LNCaP clone FGC (cell line): Measurements from ENCODE around the gene VSIG10L.

Experiments used
- DNase-seq: peaks from one replicate; pipeline ENCODE4 v3.0.0-alpha.2; 2011; ENCODE audit warnings: low read depth
- H3K4me3 ChIP-seq: 2 replicates; pipeline ENCODE4 v1.5.1; 2011; ENCODE audit warnings: mild to moderate bottlenecking, low read depth, low read length, control low read depth
- TF ChIP-seq, protein P1 (sequence below): IDR thresholded peaks from 2 replicates; pipeline ENCODE4 v1.5.1; 2012; ENCODE audit warnings: mild to moderate bottlenecking; ENCODE audit not compliant: control insufficient read depth, insufficient read depth; ENCODE audit errors: extremely low read depth

Gene VSIG10L

DNA sequence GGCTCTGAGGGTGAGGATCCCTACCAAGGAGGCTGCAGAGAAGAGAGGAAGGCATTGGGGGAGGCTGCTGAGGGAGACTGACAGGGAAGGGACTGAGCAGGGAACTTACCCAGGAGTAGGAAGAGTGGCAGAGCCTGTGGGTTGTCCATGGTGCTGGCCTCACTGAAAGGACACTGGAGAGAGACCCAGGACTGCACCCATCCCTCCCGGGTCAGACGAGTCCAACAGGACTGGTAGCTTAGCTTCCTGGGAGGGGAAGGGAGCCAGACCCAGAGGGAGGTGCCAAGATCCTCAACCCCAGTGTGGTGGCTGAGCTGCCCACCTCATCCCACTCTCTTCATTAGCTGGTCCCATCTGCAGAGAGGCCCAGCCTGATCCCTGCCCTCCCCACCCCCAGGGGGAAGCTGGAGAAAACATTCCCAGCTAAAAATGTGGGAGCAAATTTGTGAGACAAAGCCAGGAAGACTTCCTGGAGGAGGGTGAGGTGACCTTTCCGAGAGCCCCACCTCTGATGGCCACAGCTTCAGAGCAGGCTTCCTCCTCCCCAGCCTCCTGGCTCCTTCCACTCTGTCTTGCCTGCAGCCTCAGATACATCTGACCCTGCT is at the start of gene VSIG10L:
VSIG10L (minus strand) TSS at position 164 of the 605 bp plus-strand sequence; CDS start at position 149, 15 bp downstream.
- no peak for DNase-seq

DNA sequence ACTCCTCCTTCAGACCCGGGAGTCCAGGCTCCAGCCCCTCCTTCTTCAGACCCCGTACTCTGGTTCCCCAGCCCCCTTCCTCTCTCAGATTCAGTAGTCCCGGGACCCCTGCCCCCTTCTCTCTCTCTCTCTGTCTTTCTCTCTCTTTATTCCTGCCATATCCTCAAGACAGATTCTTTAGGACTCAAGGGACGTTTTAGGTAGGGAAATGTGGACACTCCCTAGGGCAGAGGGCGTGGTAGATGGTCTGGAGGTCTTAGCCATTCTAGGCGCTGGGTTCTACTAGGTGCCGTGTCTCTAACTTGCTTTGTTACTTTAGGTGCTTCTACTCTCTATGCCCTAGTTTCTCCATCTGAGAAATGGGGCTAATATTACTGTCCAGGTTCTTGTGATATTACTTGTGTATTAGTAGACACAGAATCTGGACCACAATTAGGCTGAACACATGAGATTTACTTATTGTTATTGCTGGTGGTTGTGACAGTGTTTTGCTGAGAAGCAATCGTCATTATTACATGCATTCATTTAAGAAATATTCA is 49.2 kb upstream of the VSIG10L start:
- TF ChIP-seq, protein P1, sequence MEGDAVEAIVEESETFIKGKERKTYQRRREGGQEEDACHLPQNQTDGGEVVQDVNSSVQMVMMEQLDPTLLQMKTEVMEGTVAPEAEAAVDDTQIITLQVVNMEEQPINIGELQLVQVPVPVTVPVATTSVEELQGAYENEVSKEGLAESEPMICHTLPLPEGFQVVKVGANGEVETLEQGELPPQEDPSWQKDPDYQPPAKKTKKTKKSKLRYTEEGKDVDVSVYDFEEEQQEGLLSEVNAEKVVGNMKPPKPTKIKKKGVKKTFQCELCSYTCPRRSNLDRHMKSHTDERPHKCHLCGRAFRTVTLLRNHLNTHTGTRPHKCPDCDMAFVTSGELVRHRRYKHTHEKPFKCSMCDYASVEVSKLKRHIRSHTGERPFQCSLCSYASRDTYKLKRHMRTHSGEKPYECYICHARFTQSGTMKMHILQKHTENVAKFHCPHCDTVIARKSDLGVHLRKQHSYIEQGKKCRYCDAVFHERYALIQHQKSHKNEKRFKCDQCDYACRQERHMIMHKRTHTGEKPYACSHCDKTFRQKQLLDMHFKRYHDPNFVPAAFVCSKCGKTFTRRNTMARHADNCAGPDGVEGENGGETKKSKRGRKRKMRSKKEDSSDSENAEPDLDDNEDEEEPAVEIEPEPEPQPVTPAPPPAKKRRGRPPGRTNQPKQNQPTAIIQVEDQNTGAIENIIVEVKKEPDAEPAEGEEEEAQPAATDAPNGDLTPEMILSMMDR = no peak
- DNase-seq = no peak

More for the DNA sequence above, at the start of gene VSIG10L:
- TF ChIP-seq, protein P1 = no peak
- H3K4me3 ChIP-seq = no peak within 1 kb of the TSS

DNA sequence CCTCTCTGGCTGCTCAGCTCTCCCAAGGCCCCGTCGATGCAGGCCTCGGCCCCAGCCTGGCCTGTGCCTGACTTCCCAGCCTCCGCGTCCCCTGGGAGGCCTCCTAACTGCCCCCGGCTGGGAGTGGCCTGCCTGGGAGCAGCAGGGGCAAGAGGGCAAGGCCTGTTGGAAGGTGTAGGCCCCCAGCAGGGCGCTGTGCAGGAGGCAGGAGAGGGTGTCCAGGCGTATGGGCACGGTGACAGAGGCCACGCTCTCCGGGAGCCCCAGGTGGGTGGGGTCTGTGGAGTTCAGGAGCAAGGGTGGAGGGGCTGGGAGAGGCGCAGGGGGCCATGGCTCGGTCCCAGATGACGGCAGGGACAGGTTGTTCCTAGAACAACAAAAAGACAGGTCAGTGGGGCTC is 47.2 kb upstream of the VSIG10L start:
- no peak for DNase-seq
- TF ChIP-seq, protein P1 = no peak
- H3K4me3 ChIP-seq = no peak overlapping the region

More for the DNA sequence above, 49.2 kb upstream of the VSIG10L start:
- no peak overlapping the region for H3K4me3 ChIP-seq

DNA sequence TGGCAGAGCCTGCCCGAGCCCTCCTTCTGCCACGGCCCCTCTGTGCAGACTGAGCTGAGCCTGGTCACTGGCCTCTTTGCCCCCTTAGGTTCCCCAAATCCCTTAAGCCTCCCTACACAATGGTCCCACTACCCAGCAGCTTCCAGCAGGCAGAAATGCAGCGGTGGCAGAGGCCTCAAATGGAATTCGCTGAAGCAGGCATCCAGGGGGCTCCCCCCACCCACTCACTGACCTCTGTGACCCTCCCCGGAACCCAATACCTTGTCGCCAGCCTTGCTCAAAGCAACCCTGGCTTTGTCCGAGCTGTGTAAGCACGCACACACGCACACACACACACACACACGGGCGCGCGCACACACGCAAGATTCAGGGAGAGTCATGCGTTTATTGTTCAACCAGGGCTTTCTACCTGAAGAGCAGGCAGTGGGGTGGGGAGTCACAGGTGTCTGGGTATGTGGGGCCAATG is 46.0 kb upstream of the VSIG10L start, which contains the start of gene LIM2:
LIM2 (minus strand) TSS at position 51 of the 466 bp plus-strand sequence. CDS start 531 bp downstream, outside the sequence.
- TF ChIP-seq, protein P1 = no peak
- DNase-seq = no peak
- no peak within 1 kb of the TSS for H3K4me3 ChIP-seq

DNA sequence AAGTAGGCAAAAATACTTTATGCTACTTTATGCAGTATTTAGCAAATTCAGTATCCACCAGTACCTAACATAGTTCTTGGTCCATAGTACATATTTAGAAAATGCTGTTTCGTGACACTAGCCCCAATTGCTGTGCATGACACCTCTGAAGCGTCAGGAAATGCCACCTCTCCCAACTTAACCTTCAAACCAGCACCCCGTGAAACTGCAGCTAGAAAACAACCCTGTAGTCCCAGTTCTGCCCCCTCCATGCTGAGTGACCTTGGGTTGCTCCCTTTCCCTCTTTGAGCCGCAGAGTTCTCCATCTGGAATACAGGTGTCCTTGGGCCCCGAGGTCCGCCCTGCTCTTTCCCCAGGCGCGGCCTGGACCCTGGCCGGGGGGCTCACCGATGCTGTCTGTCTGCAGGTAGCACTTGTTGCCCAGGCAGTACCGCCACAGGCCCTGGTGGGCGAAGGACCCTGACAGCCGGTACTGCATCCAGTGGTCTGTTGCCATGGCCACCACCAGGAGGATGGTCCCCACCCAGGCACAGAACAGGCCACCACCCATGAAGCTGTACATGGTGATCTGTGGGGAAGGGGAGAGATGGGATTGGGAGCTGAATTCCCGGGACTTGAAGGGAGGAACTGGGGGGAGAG is 45.1 kb upstream of the VSIG10L start:
- no peak overlapping the region for H3K4me3 ChIP-seq
- TF ChIP-seq, protein P1 = no peak
- DNase-seq = no peak

DNA sequence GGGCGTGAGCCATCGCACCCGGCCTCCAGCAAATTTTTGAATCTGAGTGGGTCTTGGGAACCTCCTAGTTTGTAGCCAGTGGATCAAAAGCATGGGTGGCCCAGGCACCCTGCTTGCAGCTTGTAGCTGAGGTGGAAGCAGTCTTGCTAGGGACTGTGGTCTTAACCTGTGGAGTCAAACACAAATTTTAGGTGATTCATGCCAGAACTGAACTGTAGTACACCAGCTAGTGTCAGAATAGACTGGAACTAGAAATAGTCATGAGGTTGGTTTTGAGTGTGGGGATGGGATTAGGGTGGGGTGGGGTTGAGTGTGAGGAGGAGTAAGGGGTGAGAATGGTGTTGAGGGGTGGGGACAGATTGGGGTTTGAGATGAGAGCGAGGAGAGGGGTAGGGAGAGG is 40.1 kb upstream of the VSIG10L start:
- DNase-seq = no peak
- TF ChIP-seq, protein P1 = no peak
- no peak overlapping the region for H3K4me3 ChIP-seq

DNA sequence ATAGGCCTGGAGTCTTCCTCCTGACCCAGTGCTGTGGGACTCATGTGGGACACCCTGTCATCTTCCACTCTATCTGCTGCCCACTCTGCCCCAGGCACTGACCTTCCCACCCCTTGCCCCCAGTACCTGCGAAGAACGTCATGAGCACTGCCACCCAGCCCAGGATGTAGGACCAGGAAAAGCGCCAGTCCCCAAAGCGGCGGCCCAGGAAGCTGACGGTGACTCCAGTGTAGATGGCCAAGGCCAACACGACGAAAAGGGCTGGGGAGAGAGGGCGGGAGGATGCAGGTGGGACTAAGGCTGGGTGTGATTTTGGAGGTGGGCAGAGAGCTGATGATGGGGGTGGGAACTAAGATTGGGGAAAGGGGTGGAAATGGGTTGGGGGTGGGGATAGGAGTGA is 38.4 kb upstream of the VSIG10L start:
- no peak overlapping the region for H3K4me3 ChIP-seq

More for the DNA sequence above, 38.4 kb upstream of the VSIG10L start:
- no peak for DNase-seq
- TF ChIP-seq, protein P1 = no peak
